Measurements from ENCODE around the gene SGK1.

GRCh38 chr6:134250776-134251175 is 67.1 kb downstream of the SGK1 start:
- TF ChIP-seq CTCF (IDR thresholded peaks at IDR 0.05) (no peak), POLR2A (IDR thresholded peaks at IDR 0.05) (no peak)

Data from Peyer's patch (tissue), 4 donors.